GM21381 (cell line): ENCODE results near the gene DCC.

Source experiments
- ATAC-seq: cut with Tn5 transposase; IDR thresholded peaks from one replicate; pipeline ENCODE4 v1.9.1; 2021; ENCODE audit warnings: mild to moderate bottlenecking, moderate library complexity; ENCODE audit not compliant: unreplicated experiment

The DCC gene

GRCh38 chr18:52995875-52996274 lies 655.9 kb downstream of the DCC start:
- no peak for ATAC-seq

- no peak for ATAC-seq
Measured at GRCh38 chr18:52999633-53000032, 659.6 kb downstream of the DCC start.

GRCh38 chr18:53004798-53005197 lies 664.8 kb downstream of the DCC start:
- ATAC-seq: no peak

GRCh38 chr18:53018791-53019190 lies 678.8 kb downstream of the DCC start:
- no peak for ATAC-seq

- no peak for ATAC-seq
Measured at GRCh38 chr18:53025247-53025646, 685.2 kb downstream of the DCC start.

GRCh38 chr18:53028565-53028964 lies 688.6 kb downstream of the DCC start:
- no peak for ATAC-seq

- no peak for ATAC-seq
Measured at GRCh38 chr18:53033128-53033527, 693.1 kb downstream of the DCC start.

GRCh38 chr18:53038608-53039007 lies 698.6 kb downstream of the DCC start:
- ATAC-seq: no peak

GRCh38 chr18:53040286-53040685 lies 700.3 kb downstream of the DCC start:
- no peak for ATAC-seq

- ATAC-seq: no peak
Measured at GRCh38 chr18:53056064-53056463, 716.1 kb downstream of the DCC start.

GRCh38 chr18:53070788-53071187 lies 730.8 kb downstream of the DCC start:
- no peak for ATAC-seq

GRCh38 chr18:53080687-53081086 lies 740.7 kb downstream of the DCC start:
- ATAC-seq: no peak

GRCh38 chr18:53093636-53094035 lies 753.6 kb downstream of the DCC start:
- ATAC-seq: no peak

- ATAC-seq: no peak
Measured at GRCh38 chr18:53101536-53102105, 761.6 kb downstream of the DCC start.

GRCh38 chr18:53114441-53114840 lies 774.4 kb downstream of the DCC start:
- ATAC-seq: no peak

- ATAC-seq: no peak
Measured at GRCh38 chr18:53115876-53116585, 776.0 kb downstream of the DCC start.

- no peak for ATAC-seq
Measured at GRCh38 chr18:53117851-53118250, 777.9 kb downstream of the DCC start.

- ATAC-seq: no peak
Measured at GRCh38 chr18:53126210-53126609, 786.2 kb downstream of the DCC start.

GRCh38 chr18:53131001-53131400 lies 791.0 kb downstream of the DCC start:
- ATAC-seq: no peak

GRCh38 chr18:53134711-53135110 lies 794.7 kb downstream of the DCC start:
- no peak for ATAC-seq

GRCh38 chr18:53135654-53136053 lies 795.7 kb downstream of the DCC start:
- no peak for ATAC-seq

- ATAC-seq: no peak
Measured at GRCh38 chr18:53139746-53140500, 799.9 kb downstream of the DCC start.
